Left forelimb (tissue), 1 donor: ENCODE results near the gene EGFLAM.
A peak's percentile ranks its signal among the peaks of the same experiment; 100 is the strongest.

Experiments
- DNase-seq: peaks from one replicate; pipeline ENCODE4 v3.0.0-alpha.2; 2018; ENCODE audit warnings: low spot score

EGFLAM gene

DNA sequence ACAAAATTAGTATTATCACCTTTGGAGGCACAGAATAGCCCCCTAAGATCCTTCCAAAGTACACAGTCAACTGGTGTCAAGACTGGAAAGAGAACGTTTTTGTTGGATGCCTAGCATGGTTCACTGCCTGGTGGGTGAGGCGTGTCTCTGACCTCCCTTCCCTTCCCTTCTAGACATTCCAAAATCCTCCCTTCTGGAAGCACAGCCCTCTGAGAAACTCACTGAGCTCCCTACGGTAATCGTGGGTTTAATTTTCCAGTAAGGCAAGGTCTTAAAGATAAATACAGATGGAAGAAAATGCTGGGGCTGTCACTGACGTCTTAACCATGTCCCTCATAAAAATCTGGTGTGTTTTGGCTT lies 159.3 kb downstream of the EGFLAM start:
- no peak for DNase-seq

DNA sequence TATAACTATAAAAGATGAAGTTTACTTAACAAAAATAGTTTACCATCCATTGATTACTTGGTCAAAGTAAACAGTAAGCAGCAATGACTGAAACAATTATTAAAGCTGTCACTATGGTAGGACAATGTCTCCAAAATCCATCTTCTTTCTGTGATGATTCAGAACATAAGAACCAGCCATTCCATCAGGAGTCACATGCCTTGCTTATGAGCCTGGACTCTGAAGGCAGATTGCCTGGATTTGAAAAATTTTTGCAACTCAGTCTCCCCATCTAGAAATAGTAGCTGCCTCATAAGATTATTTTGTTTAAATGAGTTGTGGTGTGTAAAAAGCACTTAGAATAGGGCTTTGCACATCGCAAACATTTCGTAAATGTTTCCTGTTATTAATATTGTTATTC lies 161.9 kb downstream of the EGFLAM start:
- no peak for DNase-seq

DNA sequence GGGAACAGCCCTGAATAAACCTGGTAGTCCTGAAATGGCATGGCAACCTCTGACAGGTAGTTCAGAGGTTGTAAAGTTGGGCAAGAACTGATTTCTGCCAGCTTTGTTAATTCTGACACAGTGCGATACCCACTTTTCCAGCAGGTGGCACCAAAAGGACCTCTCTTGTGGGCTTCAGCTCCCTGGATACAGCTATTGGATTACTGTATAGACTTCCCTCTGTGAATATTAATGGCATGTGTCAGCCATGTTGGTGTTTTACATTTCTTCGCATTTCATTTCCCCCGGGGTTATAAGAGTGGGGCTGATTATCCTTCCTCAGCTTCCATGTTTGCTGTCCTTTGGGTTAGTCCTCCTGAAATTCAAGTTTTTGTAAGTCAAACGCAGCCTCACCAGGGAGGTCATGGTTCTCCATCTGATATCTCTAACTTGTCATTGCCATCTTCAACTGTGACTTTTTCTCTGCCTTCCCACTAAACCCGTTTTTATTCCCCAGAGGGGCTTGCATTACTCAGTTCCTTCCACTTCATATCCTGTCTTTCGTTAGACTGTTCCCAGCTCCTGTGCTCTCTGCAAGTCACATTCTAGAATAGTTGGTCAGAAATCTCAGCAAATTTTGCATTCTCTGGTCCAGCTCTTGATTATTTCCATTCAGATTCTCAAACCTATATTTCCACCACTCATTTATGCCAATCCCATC lies 162.5 kb downstream of the EGFLAM start:
- no peak for DNase-seq

DNA sequence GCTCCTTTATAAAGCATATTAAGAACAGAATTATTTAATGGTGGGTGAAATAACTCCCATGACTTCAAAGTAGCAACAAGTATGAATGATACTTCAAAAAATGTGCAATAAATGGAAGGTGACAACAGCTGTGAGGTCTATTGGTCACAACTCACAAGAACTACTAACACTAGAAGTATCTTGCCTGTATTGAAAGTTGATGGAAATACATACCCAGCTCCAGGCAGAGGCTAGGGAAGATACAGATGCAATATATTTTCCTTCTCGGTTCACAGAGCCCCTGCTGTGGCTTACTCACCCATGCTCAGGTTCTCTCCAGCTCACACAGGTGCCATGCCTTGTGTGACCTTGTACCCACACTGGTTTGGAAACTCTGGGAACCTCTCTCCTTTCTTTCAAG lies 164.3 kb downstream of the EGFLAM start:
- no peak for DNase-seq

DNA sequence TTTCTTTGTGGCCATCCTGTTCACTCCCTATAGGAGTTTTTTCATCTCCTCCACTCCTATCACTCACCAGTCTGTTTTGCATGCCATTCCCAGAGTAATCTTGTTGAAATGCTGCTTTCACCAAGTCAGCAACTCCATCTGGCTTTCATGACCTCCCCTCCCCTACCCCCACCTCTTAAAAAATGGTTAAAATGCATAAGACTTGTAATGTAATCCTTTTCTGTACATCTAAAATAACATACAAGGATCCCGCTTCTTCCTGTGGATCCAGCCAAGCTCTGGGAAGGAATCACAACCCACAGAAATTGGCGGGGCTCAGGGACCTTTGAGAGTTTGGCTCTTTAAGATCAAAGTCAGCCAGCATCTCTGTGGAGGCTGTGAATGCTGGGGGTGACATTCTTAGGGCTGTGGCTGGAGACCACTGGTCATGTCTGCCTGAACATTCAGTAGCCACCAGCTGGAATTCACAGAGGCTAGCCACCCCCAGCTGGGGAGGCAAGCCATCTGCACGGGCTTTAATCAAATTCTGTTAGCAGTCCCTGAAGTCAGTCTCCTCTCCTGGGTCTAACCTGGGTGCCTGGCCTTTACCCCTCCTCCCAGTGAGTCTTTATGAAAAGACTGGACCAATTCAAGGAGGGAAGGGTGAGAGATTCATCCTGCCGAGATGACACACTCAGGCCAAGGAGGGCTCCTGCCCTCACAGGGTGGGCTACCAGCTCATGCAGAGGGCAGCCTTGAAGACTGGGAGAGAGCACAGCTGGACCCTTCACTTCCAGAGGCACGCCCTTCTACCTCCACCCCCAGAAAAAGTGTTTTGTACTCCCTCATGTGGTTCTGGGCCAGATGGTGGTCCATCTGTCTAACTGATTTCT lies 165.2 kb downstream of the EGFLAM start:
- DNase-seq: no peak

DNA sequence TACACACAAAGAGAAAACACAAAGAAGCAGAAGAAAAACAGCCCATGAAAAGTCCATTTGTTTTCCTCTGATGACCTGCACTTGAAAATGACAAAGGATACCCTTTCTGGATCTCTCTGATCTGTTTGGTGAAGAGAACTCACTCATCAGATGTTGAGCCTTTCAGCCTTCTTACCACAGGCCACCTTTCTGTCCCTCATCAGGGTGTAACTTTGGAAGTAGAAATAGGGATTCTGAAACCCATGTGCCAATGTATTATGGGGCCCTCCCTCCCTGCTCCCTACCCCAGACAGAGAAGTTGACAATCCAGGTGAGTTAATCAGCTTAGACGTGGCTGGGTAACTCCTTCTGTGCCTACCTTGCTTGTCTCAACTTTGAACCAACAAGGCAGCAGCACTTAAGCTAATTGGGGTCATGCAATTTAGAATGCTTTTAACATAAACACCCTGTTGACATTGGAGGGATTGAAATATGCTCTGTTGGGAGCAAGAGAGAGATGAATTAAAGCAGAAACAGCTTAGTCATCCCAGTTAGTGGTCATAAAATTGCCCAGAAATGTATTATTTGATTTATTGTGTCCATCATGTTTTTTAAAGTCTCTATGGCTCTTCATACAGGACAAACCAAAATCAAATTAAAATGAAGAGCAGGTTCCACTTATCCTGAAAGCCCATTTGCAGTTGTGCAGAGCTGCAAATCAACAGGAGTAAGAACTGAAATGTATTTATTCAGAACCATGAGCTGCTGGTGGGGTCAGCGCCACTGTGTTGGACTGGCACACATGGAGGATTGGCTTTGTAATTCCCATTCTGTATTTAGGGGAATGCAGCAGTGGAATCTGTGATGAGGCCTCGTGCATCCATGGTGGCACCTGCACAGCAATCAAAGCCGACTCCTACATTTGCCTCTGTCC lies 166.0 kb downstream of the EGFLAM start:
- no peak for DNase-seq

DNA sequence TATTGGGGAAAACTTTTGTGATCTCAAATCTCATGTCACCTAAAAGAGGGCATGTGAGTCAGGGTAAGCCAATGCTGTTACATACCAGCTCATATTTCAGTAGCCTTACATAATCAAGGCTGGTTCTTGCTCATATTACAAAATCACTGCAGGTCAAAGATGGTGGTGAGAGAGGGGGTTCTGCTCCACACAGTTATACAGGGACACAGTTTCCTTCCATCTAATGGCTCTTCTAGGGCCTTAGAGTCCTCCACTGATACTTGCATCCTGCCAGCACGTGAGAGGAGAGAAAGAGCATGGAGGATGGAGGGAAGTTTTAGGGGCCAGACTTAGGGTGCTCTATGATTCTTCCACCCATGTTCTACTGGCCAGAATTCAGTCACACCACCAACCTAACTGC lies 168.1 kb downstream of the EGFLAM start:
- DNase-seq: no peak

DNA sequence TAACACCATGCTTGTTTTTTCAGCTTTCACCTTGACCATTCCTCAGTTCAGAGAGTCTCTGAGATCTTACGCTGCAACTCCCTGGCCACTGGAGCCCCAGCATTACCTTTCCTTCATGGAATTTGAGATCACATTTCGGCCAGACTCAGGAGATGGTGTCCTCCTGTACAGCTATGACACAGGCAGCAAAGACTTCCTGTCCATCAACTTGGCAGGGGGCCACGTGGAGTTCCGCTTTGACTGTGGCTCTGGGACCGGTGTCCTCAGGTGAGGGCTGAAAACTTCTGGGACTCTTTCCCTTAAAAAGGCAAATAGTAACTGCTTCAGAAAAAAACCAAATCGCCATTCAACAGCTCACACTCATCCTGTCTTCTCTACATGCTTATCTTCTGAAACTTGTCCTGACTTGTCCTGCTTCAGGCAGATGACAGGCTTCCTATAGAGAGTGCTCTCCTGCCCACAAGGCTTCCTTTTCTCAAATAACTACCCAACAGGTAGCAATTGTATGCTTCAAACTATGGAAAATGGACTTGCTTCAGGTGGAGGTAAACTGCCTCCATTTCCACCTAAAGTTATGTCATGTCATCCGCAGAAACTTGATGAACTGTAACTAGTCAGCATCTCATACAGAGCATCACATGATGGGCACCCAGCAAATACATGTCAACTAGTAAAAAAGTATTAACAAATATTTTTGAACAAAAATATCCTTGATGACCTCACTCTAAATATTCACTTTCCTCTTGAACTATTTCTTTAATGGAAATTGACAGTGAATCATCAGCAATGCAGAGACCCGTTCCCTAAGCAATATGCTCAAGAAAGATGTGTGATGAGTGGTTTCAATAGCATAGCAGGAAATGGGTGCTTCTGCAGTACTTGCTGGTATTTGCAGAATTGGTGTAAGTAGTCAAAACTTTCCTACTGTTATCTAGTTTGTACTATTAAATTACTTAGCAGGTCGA lies 168.9 kb downstream of the EGFLAM start:
- no peak for DNase-seq

DNA sequence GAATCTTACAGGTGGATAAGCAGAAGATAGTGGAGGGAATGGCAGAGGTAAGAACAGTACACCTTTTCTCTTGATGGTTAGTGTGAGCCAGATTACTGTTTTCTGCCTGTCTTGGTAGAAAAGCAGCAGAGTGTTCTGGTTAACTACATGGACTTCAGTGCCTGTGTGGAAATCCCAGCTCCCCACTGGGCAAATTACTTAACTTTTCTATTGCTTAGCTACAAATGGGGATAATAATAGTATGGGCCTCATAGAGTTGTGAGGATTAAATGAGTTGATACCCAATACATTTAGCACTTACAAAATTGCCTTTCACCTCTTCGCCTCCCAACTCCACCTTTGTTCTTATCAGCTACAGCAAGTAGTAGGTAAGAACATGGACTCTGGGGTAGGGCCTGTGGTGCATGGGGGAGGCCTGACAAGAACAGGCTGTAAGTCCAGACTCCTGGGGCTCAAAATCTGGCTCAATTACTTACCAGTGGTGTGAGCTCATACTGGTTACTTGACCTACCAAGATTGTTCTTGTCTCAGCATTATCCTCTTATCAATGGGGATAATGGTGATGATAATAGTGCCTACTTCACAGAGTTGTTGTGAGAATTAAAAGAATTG lies 173.0 kb downstream of the EGFLAM start:
- no peak for DNase-seq

DNA sequence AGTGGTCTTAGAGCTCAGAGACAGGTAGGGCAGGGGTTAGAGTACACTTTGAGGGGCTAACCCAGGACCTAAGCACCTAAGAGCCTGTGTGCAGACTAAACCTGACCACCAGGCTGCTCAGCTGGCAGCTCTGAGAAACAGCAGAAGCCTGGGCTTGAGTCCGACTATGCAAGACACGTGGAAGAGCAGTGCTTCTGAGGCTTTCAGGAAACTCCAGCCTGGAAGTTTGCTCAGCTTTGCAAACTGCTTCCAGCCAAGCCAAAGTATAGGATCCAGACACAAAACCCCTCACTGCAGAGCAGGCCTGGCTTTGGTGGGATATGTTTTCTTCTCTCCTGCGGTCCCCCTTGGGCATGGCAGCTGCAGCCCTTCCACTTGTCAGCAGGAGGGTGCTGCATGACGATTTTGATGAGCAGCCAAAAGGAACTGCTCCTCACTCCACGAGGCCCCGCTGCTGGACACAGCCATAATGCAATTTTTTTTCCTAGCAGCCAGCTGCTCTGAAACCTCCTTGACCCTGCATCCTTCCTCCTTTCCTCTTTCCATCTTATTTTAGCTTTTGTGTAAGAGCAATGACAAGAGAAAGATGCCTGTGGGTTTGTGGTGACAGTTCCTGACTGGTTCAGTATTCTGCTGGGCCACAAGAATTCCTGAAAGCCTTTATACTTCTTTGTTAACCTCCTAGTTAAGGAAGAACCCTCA lies 175.0 kb downstream of the EGFLAM start:
- peak; percentile 79 for DNase-seq

DNA sequence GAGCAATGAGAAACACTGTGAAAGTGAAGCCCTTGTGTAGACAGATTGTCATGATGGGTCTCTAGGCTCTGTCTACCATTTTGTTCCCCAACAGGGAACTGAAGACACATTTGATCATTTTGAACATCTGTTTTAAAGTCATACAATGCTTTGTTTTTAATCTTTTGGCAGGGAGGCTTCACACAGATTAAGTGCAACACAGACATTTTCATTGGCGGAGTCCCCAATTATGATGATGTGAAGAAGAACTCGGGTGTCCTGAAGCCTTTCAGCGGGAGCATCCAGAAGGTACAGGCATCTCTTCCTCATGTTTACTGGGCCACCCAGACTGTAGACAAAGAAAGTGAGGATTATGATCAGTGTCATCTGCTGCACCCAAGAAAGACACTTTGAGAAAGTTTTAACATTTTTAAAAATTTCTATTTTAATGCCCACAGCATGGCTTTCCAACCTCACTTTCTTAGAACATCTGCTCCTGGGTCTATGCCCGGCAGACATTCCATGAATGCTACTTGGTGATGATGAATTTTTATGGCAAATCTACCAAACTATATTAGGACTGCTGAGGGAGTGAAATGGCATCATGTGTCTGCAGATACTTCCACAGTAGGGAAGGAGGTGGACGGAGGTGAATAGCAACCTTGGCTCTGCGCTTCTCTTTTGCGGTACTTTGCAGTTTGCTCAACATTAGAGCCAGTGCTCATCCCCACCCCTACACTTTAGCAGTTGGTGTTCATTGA lies 176.8 kb downstream of the EGFLAM start:
- no peak for DNase-seq

DNA sequence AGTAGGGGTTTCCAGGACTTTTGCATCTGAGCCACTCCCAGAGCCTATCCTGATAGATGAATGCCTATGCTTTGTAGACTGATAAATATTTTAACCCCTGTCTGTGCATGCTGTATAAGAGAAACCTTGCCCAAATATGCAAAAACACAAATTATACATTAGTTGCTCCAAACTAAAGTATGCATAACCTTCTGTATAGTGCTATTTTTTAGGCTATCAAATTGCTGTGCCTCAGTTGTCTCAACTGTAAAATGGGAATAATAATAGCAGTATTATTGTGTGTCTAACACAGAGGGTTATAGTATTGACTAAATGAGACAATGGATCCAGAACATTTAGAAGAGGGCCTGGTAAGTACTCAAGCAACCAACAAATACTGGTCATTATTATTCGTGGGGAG lies 180.4 kb downstream of the EGFLAM start:
- no peak for DNase-seq

DNA sequence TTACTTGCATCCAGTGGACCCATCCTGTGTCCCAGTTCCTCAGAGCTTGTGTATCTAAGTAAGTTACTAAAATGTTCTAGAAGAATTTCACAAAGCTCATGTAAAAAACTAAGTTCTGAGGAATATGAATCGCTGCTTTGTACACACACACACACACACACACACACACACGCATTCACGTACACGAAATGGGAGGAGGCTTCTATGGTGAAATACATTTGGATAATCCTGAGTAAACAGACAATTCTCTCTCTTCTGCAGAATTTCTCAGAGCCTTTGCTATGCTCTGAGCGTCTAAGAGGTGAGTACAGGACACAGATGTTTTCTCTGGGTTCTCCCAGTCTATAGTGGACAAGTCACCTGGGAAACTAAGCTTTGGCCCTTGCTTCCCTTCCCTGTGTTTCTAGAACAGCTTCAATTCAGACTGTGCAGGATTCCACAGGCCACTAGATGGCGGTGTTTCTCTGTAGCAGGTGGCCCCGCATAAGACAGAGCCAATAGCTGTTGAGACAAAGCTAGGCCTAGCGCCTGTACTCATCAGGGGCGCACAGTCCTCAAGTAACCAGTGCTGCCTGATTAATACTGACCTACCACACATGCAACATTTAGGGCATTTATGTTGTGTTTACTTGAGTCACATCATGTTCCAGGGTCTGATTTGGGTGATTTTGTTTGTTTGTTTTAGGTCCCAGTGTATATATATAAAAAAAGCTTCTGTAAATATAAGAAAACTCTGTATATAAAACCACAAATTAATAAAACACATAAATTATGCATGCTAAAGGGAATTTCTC lies 183.3 kb downstream of the EGFLAM start:
- DNase-seq: peak; percentile 88

DNA sequence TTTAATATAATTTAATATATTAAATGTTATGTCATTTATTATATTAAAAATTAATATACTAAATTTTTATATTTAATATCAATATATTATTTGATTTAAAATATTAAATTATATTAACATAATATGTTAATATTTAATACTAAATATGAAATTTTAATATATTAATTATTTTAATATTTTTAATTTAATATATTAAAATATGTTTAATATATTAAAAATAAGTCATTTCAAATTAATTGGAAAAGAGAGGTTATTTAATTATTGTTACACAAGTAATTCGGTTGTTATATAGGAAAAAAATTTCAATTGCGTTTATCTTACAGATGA lies 183.9 kb downstream of the EGFLAM start:
- DNase-seq: no peak

DNA sequence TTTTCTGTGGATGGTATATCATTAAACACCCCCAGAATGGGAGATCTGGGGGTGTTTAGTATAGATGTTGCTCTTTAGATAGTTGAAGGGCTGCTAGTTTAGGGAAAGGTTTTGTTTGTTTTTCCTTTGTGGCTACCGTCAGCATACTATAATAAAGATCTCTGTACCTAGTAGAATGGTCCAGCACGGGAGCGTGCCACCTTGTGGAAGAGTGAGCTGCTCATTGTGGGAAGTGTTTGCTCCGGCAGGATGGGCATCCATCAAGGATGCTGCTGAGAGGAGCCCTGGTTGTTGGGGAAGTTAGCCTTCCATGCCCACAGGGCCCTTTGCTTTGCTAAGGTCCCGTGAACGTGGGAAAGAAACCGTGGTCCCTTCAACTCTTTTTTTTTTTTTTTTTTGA lies 185.0 kb downstream of the EGFLAM start:
- DNase-seq: no peak

DNA sequence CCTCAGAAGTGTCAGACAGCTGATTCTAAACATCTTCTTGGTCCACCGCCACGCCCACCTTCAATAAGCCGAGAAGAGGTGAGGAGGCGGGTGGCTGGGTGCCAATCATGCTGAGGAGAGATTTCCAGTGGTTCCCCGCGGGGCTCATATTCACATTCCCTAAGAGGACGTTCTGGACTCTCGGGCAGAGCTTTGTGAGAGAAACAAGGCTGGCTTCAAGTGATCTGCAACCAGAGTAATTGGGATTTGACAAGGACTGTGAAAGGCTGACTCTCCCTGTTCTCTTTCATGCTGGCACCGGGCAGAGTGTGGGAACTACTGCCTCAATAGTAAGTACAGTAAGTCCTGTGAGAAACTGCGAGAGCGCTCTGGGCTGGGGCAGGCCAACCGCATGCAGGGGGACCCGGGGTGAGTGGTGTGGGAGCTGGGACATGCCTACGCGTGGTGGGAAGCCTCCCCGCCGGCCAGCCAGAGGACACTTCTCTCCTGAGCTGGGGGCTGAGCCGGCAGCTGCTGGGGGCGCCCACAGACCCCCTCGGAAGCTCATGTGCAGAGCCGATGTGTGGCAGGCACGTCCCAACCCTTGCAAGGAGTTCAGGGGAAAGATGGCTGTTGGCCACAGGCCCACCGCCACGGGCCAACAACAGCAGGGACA lies 187.1 kb downstream of the EGFLAM start:
- DNase-seq: no peak

DNA sequence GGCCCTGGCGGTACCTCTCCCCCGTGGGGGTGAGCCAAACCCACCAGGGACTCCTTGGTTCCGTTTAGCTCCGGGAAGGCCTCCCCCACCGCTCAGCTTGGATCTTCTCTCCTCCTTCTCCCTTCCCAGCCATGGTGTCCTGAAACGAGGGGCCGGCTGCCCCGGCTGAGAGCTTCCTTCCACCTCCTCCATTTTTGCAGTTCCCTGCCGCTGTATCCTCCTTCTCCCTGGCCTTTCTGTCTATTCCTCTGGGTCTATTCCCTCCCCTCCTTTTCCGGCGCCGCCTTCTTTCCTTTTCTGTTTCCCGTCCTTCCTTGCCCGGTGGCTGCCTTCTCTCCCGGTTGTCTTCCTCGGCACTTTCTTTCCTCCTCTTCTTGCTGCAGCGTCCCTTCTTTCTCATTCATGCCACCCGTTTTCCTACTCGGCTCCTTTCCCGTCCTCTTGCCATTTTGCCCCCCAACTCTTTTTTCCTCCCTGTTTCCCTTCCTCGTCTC lies 187.7 kb downstream of the EGFLAM start:
- no peak for DNase-seq

DNA sequence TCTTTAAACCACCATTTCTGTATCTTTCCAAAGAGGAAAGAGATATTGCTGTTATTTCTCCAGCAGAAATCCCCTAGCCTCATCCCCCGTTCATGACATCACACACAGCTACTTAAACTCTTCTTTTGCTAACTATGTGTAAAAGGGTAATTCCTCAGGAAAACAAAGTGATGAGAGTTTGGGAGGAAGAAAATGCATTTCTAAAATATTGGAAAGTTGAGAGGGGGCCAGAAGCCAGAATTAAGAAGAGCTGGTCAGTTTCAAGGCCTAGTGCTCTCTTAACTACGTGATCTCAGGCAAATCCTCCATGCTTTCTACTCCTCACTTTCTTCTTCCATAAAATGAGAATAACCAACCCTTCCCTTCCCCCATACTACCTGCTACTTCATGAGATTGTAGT lies 188.7 kb downstream of the EGFLAM start:
- no peak for DNase-seq
